Neuronal stem cell (in vitro differentiated cells): ENCODE results near the gene AGBL4.

Experiments
- DNase-seq: peaks from one replicate; pipeline ENCODE4 v3.0.0-alpha.2; 2013; ENCODE audit warnings: low spot score
- H2AFZ ChIP-seq: one replicate; pipeline ENCODE4 v1.6.1; 2013; ENCODE audit warnings: mild to moderate bottlenecking, low read length, inconsistent platforms
- H2AK5ac ChIP-seq: 2 replicates; pipeline ENCODE4 v1.6.1; 2013; ENCODE audit warnings: low read depth, mild to moderate bottlenecking, inconsistent platforms, low read length, moderate library complexity, mixed read lengths
- H2BK120ac ChIP-seq: 2 replicates; pipeline ENCODE4 v1.6.1; 2013; ENCODE audit warnings: low read depth, mild to moderate bottlenecking, inconsistent platforms, low read length, moderate library complexity, mixed read lengths
- H2BK12ac ChIP-seq: one replicate; pipeline ENCODE4 v1.6.1; 2013; ENCODE audit warnings: low read length, inconsistent platforms
- H2BK15ac ChIP-seq: 2 replicates; pipeline ENCODE4 v1.6.1; 2013; ENCODE audit warnings: mild to moderate bottlenecking, low read length, inconsistent platforms, mixed read lengths
- H2BK5ac ChIP-seq: one replicate; pipeline ENCODE4 v1.6.1; 2013; ENCODE audit warnings: inconsistent platforms, mild to moderate bottlenecking, low read length, moderate library complexity
- H3K14ac ChIP-seq: one replicate; pipeline ENCODE4 v1.6.1; 2013; ENCODE audit warnings: low read length, inconsistent platforms
- H3K18ac ChIP-seq: 2 replicates; pipeline ENCODE4 v1.6.1; 2013; ENCODE audit warnings: low read length, inconsistent platforms
- H3K23ac ChIP-seq: 2 replicates; pipeline ENCODE4 v1.6.1; 2013; ENCODE audit warnings: low read depth, mild to moderate bottlenecking, mixed read lengths, low read length, inconsistent platforms; ENCODE audit not compliant: poor library complexity
- H3K27ac ChIP-seq: replicated peaks from 3 replicates; pipeline ENCODE4 v1.5.1; 2013; ENCODE audit warnings: low read length, inconsistent platforms
- H3K27me3 ChIP-seq, 3 experiments: 2 replicates each; pipeline ENCODE4 v1.6.1; 2013; ENCODE audit warnings: low read length in 3 of 3, mild to moderate bottlenecking in 2 of 3, inconsistent platforms in 1 of 3, low read depth in 1 of 3, mixed read lengths in 1 of 3, moderate library complexity in 1 of 3; ENCODE audit not compliant: control insufficient read depth in 3 of 3, insufficient read depth in 3 of 3
- H3K36me3 ChIP-seq, 2 donors: replicated peaks in 1 of 2; 2 replicates each; pipeline ENCODE4 v1.6.1; 2013; ENCODE audit warnings: low read length in 2 of 2; ENCODE audit not compliant: control insufficient read depth in 2 of 2, insufficient read depth in 2 of 2
- H3K4ac ChIP-seq: 2 replicates; pipeline ENCODE4 v1.6.1; 2013; ENCODE audit warnings: inconsistent platforms, mild to moderate bottlenecking, low read length, moderate library complexity
- H3K4me1 ChIP-seq, 2 donors: 1 replicate in 1 of 2; 2 replicates in 1 of 2; pipeline ENCODE4 v1.6.1; 2013; ENCODE audit warnings: low read length in 2 of 2, low read depth in 1 of 2; ENCODE audit not compliant: control insufficient read depth in 2 of 2, insufficient read depth in 1 of 2
- H3K4me2 ChIP-seq: one replicate; pipeline ENCODE4 v1.6.1; 2013; ENCODE audit warnings: mild to moderate bottlenecking, low read length, inconsistent platforms; ENCODE audit not compliant: insufficient read depth, poor library complexity, severe bottlenecking
- H3K4me3 ChIP-seq, 2 donors: 2 replicates each; pipeline ENCODE4 v1.5.1; 2013; ENCODE audit warnings: low read length in 2 of 2, mild to moderate bottlenecking in 2 of 2, inconsistent platforms in 1 of 2, moderate library complexity in 1 of 2
- H3K79me1 ChIP-seq: one replicate; pipeline ENCODE4 v1.6.1; 2013; ENCODE audit warnings: low read depth, mild to moderate bottlenecking, inconsistent platforms, low read length, moderate library complexity
- H3K9ac ChIP-seq: one replicate; pipeline ENCODE4 v1.6.1; 2013; ENCODE audit warnings: mild to moderate bottlenecking, low read depth, low read length, inconsistent platforms; ENCODE audit not compliant: poor library complexity
- H3K9me3 ChIP-seq, 2 donors: replicated peaks in 1 of 2; 2 replicates each; pipeline versions ENCODE3 to v1.6.1; 2013; ENCODE audit warnings: low read length in 2 of 2, mild to moderate bottlenecking in 2 of 2, inconsistent platforms in 1 of 2, low read depth in 1 of 2, mixed read lengths in 1 of 2, moderate library complexity in 1 of 2; ENCODE audit not compliant: control insufficient read depth in 2 of 2, insufficient read depth in 1 of 2
- H4K8ac ChIP-seq: one replicate; pipeline ENCODE4 v1.6.1; 2013; ENCODE audit warnings: low read depth, mild to moderate bottlenecking, inconsistent platforms, low read length, moderate library complexity
- H4K91ac ChIP-seq: one replicate; pipeline ENCODE4 v1.6.1; 2013; ENCODE audit warnings: low read length, low read depth, mild to moderate bottlenecking, inconsistent platforms; ENCODE audit not compliant: poor library complexity
- WGBS, 2 donors: extraction: QIAGEN DNeasy Blood & Tissue Kit; methylation state at CpG; one replicate each; pipeline ENCODE4 v1.1.7; 2013; ENCODE audit warnings: missing lambda C conversion rate in 2 of 2, mixed read lengths in 1 of 2; ENCODE audit not compliant: insufficient read length in 2 of 2, insufficient replicate concordance in 1 of 2; ENCODE audit errors: extremely low coverage in 2 of 2; 5-methylcytosine and 5-hydroxymethylcytosine counted together

Gene AGBL4

GRCh38 chr1:48771561-48771960, 1252.2 kb downstream of the AGBL4 start:
- no peak overlapping the region for H2BK120ac ChIP-seq
- peaks cover 0 to 1% of the 10 kb centered on the region in 2 donors for H3K9me3 ChIP-seq
- no peak overlapping the region for H2BK5ac ChIP-seq
- H3K4me1 ChIP-seq = peaks cover 0 to 11% of the 10 kb centered on the region in 2 donors
- H3K23ac ChIP-seq = no peak overlapping the region
- WGBS, 2 donors = no CpG with 5 or more reads among the region's 2 CpGs
- no peak overlapping the region for H4K91ac ChIP-seq
- no peak overlapping the region for H3K14ac ChIP-seq
- no peak overlapping the region for H2AK5ac ChIP-seq
- H3K79me1 ChIP-seq = peaks cover 3% of the 10 kb centered on the region
- H3K9ac ChIP-seq = no peak overlapping the region
- no peaks in the 10 kb centered on the region for H3K27me3 ChIP-seq
- no peak overlapping the region for H2AFZ ChIP-seq
- no peak overlapping the region for H4K8ac ChIP-seq
- no peak overlapping the region for H3K27ac ChIP-seq
- H3K36me3 ChIP-seq = peaks cover 6 to 91% of the 10 kb centered on the region in 2 donors
- no peak overlapping the region for H3K18ac ChIP-seq
- no peak overlapping the region for H3K4ac ChIP-seq
- no peak overlapping the region for H3K4me3 ChIP-seq
- H2BK15ac ChIP-seq = no peak overlapping the region
- DNase-seq = no peak
- no peak overlapping the region for H2BK12ac ChIP-seq
- H3K4me2 ChIP-seq = no peak overlapping the region

GRCh38 chr1:48767975-48768510, 1255.7 kb downstream of the AGBL4 start:
- no peaks in the 10 kb centered on the region for H3K79me1 ChIP-seq
- peaks cover 8 to 88% of the 10 kb centered on the region in 2 donors for H3K36me3 ChIP-seq
- no peak overlapping the region for H3K9ac ChIP-seq
- no peak overlapping the region for H2AK5ac ChIP-seq
- H3K9me3 ChIP-seq = peaks cover 0 to 12% of the 10 kb centered on the region in 2 donors
- no peak overlapping the region for H3K4me2 ChIP-seq
- no peak overlapping the region for H3K4me3 ChIP-seq
- H2BK15ac ChIP-seq = no peak overlapping the region
- no peak overlapping the region for H2BK120ac ChIP-seq
- H3K23ac ChIP-seq = no peak overlapping the region
- H3K4me1 ChIP-seq = peaks cover 0 to 7% of the 10 kb centered on the region in 2 donors
- H2BK5ac ChIP-seq = no peak overlapping the region
- DNase-seq = no peak
- H2BK12ac ChIP-seq = no peak overlapping the region
- no peak overlapping the region for H3K14ac ChIP-seq
- no peak overlapping the region for H2AFZ ChIP-seq
- no peak overlapping the region for H4K8ac ChIP-seq
- H3K18ac ChIP-seq = no peak overlapping the region
- no peak overlapping the region for H3K4ac ChIP-seq
- H3K27me3 ChIP-seq = no peaks in the 10 kb centered on the region
- no peak overlapping the region for H3K27ac ChIP-seq
- no peak overlapping the region for H4K91ac ChIP-seq

DNA sequence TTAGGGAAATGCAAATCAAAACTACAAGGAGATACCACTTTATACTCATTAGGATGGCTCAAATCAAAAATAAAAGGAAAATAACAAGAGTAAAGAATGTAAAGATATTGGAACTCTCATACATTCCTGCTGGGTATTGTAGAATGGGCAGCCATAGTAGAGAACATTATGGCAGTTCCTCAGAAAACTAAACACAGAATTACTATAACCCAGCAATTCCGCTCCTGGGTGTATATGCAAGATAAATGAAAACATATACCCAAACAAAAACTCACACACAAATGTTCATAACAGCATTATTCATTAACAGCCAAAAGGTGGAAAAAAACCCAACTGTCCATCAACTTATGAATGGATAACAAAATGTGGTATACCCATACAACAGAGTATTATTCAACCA, 1258.4 kb downstream of the AGBL4 start:
- H3K36me3 ChIP-seq = peaks cover 11 to 87% of the 10 kb centered on the region in 2 donors

GRCh38 chr1:48761986-48762385, 1261.8 kb downstream of the AGBL4 start:
- no peak for DNase-seq
- H3K4me1 ChIP-seq = peaks cover 0 to 6% of the 10 kb centered on the region in 2 donors
- no peak overlapping the region for H3K14ac ChIP-seq
- H3K27me3 ChIP-seq = no peaks in the 10 kb centered on the region
- H4K8ac ChIP-seq = no peak overlapping the region
- H3K9me3 ChIP-seq = peaks cover 0 to 12% of the 10 kb centered on the region in 2 donors
- H2BK120ac ChIP-seq = no peak overlapping the region
- H4K91ac ChIP-seq = no peak overlapping the region
- H2BK12ac ChIP-seq = no peak overlapping the region
- H3K27ac ChIP-seq = no peak overlapping the region
- no peak overlapping the region for H3K4ac ChIP-seq
- WGBS, 2 donors = no CpG with 5 or more reads among the region's 7 CpGs
- peaks cover 3% of the 10 kb centered on the region for H3K79me1 ChIP-seq
- H3K18ac ChIP-seq = no peak overlapping the region
- H3K36me3 ChIP-seq = peaks cover 26 to 88% of the 10 kb centered on the region in 2 donors
- no peak overlapping the region for H2AK5ac ChIP-seq
- H2AFZ ChIP-seq = no peak overlapping the region
- no peak overlapping the region for H2BK5ac ChIP-seq
- H3K23ac ChIP-seq = no peak overlapping the region
- no peak overlapping the region for H3K4me2 ChIP-seq
- H3K9ac ChIP-seq = no peak overlapping the region
- H2BK15ac ChIP-seq = no peak overlapping the region
- H3K4me3 ChIP-seq = no peak overlapping the region

More for the DNA sequence above, 1258.4 kb downstream of the AGBL4 start:
- Histone ChIP-seq H3K27me3 (no peaks in the 10 kb centered on the region), H3K18ac (no peak overlapping the region), H4K8ac (no peak overlapping the region), H2BK120ac (no peak overlapping the region), H3K27ac (no peak overlapping the region), H3K9me3 (peaks cover 0 to 12% of the 10 kb centered on the region in 2 donors), H2BK5ac (no peak overlapping the region), H3K4me2 (no peak overlapping the region), H3K14ac (no peak overlapping the region), H2BK15ac (no peak overlapping the region), H3K4ac (no peak overlapping the region), H3K79me1 (no peaks in the 10 kb centered on the region), H3K4me1 (peaks cover 0 to 6% of the 10 kb centered on the region in 2 donors), H3K4me3 (no peak overlapping the region), H3K9ac (no peak overlapping the region), H2BK12ac (no peak overlapping the region), H2AFZ (no peak overlapping the region), H3K23ac (no peak overlapping the region), H4K91ac (no peak overlapping the region), H2AK5ac (no peak overlapping the region)
- no CpG with 5 or more reads among the region's 1 CpG for WGBS, 2 donors
- DNase-seq = no peak
